Left lung (tissue), 10 donors: ENCODE data around the gene PTP4A2. TPM values are rescaled to one million over a fixed set of nuclear protein-coding genes. Genes with fewer than 3 reads are reported as not detected.

Experiments
- ATAC-seq: fragments of 200-7000 bp; cut with Tn5 transposase; one replicate; pipeline ENCODE4 v1.9.1; 2020; ENCODE audit warnings: moderate library complexity
- DNase-seq, 4 donors: peaks; one replicate each; pipeline ENCODE4 v3.0.0-alpha.2; 2013 to 2020
- H3K27ac ChIP-seq, 2 donors: fragments of 200-600 bp; sonication (generic) in 1 of 2; one replicate each; pipeline versions ENCODE4 v1.5.0 to v1.8.0; 2020 to 2021
- H3K27me3 ChIP-seq, 2 donors: fragments of 200-600 bp; sonication (generic) in 1 of 2; one replicate each; pipeline versions ENCODE4 v1.5.0 to v1.8.0; 2020 to 2021
- H3K36me3 ChIP-seq, 2 donors: fragments of 200-600 bp; sonication (generic) in 1 of 2; one replicate each; pipeline versions ENCODE4 v1.5.0 to v1.8.0; 2020 to 2021
- H3K4me1 ChIP-seq, 2 donors: fragments of 200-600 bp; one replicate each; pipeline ENCODE4 v1.8.0; 2021
- H3K4me3 ChIP-seq, 2 donors: fragments of 200-600 bp; sonication (generic) in 1 of 2; one replicate each; pipeline versions ENCODE4 v1.5.0 to v1.8.0; 2020 to 2021; ENCODE audit warnings: mild to moderate bottlenecking in 1 of 2
- H3K9me3 ChIP-seq, 2 donors: fragments of 200-600 bp; sonication (generic) in 1 of 2; one replicate each; pipeline versions ENCODE4 v1.5.0 to v1.8.0; 2020 to 2021
- intact Hi-C, 2 donors: fragments of 100-400 bp; cut with DNase I; formaldehyde crosslinking; loops; one replicate each; pipeline versions ENCODE4 v1.11.2 to v1.14.2; 2022
- polyA plus RNA-seq, 6 donors: library from polyadenylated mRNA; unstranded; fragments of 120-200 nt; gene quantifications; one replicate each; pipeline ENCODE4 v1.2.1, GENCODE V29; 2013; ENCODE audit not compliant: insufficient read length in 6 of 6
- total RNA-seq, 2 donors: library from RNA; stranded (reverse); fragmentation: NEBNext Ultra II Directional; extraction: Animal tissue kit (Norgen Biotek cat#: 25700); gene quantifications; one replicate each; pipeline ENCODE4 v1.2.1, GENCODE V29; 2021
- TF ChIP-seq, protein P1 (sequence below), 2 donors: fragments of 200-600 bp; sonication (generic) in 1 of 2; IDR thresholded peaks; one replicate each; pipeline versions ENCODE4 v1.5.0 to v1.8.0; 2021; ENCODE audit warnings: antibody characterized with exemption in 2 of 2
- donor health status: DM: no; HTN: yes; CAD: no.
- donor health status: DM: no; HTN: no; CAD: no.

The PTP4A2 gene
- total and polyA plus RNA-seq, 8 donors, result 193 to 272 (median 228) TPM

DNA sequence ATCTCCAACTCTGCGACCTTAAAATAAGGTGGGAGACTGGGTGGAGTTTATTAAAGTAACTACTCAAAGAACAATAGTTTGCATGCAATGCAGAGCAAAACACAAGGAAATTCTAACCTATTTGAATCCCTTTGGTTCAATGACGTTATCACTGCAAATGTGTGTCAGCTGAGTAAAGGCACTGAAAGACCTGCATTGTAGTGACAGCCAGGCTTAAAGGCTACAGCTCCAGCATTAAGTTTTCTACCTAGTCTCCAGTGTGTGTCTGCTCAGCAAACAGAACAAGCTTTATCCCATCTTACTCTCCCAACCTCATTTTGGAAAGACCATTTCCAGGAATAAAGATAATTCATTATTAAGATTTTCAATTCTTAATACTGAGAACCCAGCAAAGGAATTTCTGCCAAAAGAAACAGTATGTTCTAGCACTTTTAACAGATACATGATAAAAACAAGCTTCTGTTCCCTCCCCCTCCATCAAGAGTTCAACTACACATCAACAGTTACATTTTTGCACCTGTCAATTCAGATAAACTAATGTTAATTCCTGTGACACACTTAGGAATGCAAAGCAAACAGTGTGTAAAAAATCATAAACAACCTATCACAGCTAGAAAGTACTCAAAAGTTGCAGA is 14.2 kb downstream of the PTP4A2 start:
- H3K27ac ChIP-seq, result no peak overlapping the region
- TF ChIP-seq, protein P1, sequence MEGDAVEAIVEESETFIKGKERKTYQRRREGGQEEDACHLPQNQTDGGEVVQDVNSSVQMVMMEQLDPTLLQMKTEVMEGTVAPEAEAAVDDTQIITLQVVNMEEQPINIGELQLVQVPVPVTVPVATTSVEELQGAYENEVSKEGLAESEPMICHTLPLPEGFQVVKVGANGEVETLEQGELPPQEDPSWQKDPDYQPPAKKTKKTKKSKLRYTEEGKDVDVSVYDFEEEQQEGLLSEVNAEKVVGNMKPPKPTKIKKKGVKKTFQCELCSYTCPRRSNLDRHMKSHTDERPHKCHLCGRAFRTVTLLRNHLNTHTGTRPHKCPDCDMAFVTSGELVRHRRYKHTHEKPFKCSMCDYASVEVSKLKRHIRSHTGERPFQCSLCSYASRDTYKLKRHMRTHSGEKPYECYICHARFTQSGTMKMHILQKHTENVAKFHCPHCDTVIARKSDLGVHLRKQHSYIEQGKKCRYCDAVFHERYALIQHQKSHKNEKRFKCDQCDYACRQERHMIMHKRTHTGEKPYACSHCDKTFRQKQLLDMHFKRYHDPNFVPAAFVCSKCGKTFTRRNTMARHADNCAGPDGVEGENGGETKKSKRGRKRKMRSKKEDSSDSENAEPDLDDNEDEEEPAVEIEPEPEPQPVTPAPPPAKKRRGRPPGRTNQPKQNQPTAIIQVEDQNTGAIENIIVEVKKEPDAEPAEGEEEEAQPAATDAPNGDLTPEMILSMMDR (IDR thresholded peaks at IDR 0.05), result no peak
- DNase-seq, result no peak
- H3K36me3 ChIP-seq, result no peaks in the 10 kb centered on the region
- intact Hi-C loops, result no loop called here
- H3K27me3 ChIP-seq, result no peaks in the 10 kb centered on the region
- no peaks in the 10 kb centered on the region for H3K9me3 ChIP-seq
- ATAC-seq, result no peak
- no peak overlapping the region for H3K4me3 ChIP-seq
- peaks cover 39 to 86% of the 10 kb centered on the region in 2 donors for H3K4me1 ChIP-seq

DNA sequence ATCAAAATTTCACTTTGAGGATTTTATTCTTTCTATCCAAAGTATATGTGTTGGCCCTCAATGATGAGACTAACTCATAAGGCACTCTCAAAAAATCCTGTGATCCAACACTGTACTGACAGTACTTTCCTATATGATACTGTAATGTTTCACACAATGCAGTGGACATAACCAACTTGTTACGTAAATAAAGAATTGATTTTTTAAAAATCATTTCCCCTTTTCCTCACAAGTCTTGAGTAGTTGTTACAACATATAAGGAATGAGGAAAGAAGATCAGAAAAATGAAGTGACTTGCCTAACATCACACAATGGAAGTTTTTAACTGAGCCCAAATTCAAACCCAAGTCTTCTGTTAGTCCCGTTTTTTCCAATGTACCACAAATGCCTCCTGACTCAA is 17.2 kb downstream of the PTP4A2 start:
- no peaks in the 10 kb centered on the region for H3K27me3 ChIP-seq
- peaks cover 0 to 29% of the 10 kb centered on the region in 2 donors for H3K36me3 ChIP-seq
- intact Hi-C loops, result no loop called here
- H3K4me3 ChIP-seq, result no peak overlapping the region
- peaks cover 20 to 55% of the 10 kb centered on the region in 2 donors for H3K4me1 ChIP-seq
- TF ChIP-seq, protein P1 (IDR thresholded peaks at IDR 0.05), result no peak
- H3K9me3 ChIP-seq, result no peaks in the 10 kb centered on the region
- peak overlapping the region; percentile 22 to 67 for H3K27ac ChIP-seq
- ATAC-seq (peak; percentile 34), DNase-seq (no peak)

DNA sequence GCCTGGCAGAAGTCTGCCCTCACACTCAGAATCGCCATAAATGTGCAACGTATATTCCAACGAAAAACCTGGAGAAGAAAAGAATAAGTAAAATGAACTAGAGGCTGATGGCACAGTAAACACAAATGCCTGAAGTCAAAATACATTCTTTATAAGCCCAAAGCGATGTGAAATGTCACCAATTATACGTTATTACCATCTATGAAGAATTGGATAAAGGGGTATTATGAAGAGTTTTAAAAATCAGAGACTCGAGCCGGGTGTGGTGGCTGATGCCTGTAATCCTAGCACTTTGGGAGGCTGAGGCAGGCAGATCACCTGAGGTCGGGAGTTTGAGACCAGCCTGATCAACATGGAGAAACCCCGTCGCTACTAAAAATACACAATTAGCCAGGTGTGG is 18.6 kb downstream of the PTP4A2 start:
- Histone ChIP-seq H3K27ac (no peak overlapping the region), H3K36me3 (peaks cover 0 to 43% of the 10 kb centered on the region in 2 donors), H3K27me3 (no peaks in the 10 kb centered on the region), H3K4me1 (peaks cover 11 to 49% of the 10 kb centered on the region in 2 donors), H3K9me3 (no peaks in the 10 kb centered on the region), H3K4me3 (no peak overlapping the region)
- ATAC-seq, result no peak
- no peak for DNase-seq
- intact Hi-C loops, result no loop called here
- TF ChIP-seq, protein P1 (IDR thresholded peaks at IDR 0.05), result no peak

DNA sequence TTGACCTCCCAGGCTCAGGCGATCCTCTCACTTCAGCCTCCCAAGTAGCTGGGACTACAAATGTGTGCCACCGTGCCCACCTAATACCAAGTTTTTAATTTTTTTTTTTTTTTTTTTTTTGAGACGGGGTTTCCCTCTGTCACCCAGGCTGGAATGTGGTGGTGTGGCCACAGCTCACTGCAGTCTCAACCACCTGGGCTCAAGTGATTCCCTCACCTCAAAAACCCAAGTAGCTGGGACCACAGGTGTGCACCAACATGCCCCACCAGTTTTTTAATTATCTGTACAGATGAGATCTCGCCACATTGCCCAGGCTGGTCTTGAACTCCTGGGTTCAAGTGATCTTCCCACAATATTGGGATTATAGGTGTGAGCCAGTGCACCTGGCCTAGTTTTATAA is 22.7 kb downstream of the PTP4A2 start:
- H3K36me3 ChIP-seq, result peaks cover 0 to 64% of the 10 kb centered on the region in 2 donors
- H3K4me1 ChIP-seq, result peaks cover 0 to 32% of the 10 kb centered on the region in 2 donors
- TF ChIP-seq, protein P1 (IDR thresholded peaks at IDR 0.05), result no peak
- ATAC-seq (no peak), DNase-seq (no peak)
- H3K9me3 ChIP-seq, result peaks cover 0 to 3% of the 10 kb centered on the region in 2 donors
- intact Hi-C loops, result no loop called here
- H3K4me3 ChIP-seq, result no peak overlapping the region
- H3K27ac ChIP-seq, result no peak overlapping the region
- no peaks in the 10 kb centered on the region for H3K27me3 ChIP-seq

DNA sequence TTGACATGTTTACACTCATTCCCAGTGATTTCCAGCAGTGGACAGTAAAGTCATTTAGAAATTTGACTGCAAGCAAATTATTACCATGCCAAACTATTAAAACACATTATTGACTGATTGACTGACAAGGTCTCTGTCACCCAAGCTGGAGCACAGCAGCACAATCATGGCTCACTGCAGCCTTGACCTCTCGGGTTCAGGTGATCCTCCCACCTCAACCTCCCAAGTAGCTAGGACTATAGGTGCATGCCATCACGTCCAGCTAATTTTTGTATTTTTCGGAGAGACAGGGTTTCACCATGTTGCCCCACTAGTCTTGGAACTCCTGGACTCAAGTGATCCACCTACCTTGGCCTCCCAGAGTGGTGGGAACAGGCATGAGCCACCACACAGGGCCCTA is 24.2 kb downstream of the PTP4A2 start:
- Histone ChIP-seq H3K27ac (no peak overlapping the region), H3K27me3 (no peaks in the 10 kb centered on the region), H3K4me3 (no peak overlapping the region), H3K4me1 (peaks cover 0 to 40% of the 10 kb centered on the region in 2 donors), H3K9me3 (peaks cover 0 to 3% of the 10 kb centered on the region in 2 donors), H3K36me3 (peaks cover 0 to 79% of the 10 kb centered on the region in 2 donors)
- ATAC-seq, result no peak
- TF ChIP-seq, protein P1 (IDR thresholded peaks at IDR 0.05), result no peak
- no peak for DNase-seq
- intact Hi-C loops, result no loop called here
